Fibroblast of lung (primary cell): ENCODE measurements around the gene NXF3. TPM values are rescaled to one million over a fixed set of nuclear protein-coding genes. Genes with fewer than 3 reads are reported as not detected.
A peak's percentile ranks its signal among the peaks of the same experiment; 100 is the strongest.

Experiments used
- DNase-seq, 2 donors: peaks; one replicate each; pipeline versions ENCODE4 v3.0.0 to v3.0.0-alpha.2; 2010; ENCODE audit warnings: low read depth in 2 of 2
- H2AFZ ChIP-seq: 2 replicates; pipeline ENCODE4 v1.5.1; 2012; ENCODE audit warnings: low read length, control low read depth, inconsistent platforms
- H3K27ac ChIP-seq: 2 replicates; pipeline ENCODE4 v1.5.1; 2011; ENCODE audit warnings: low read length, control low read depth; ENCODE audit not compliant: insufficient read depth
- H3K27me3 ChIP-seq: 2 replicates; pipeline ENCODE4 v1.5.1; 2011; ENCODE audit warnings: mild to moderate bottlenecking, low read length; ENCODE audit not compliant: control insufficient read depth, insufficient read depth
- H3K36me3 ChIP-seq: 2 replicates; pipeline ENCODE4 v1.5.1; 2011; ENCODE audit warnings: low read length; ENCODE audit not compliant: control insufficient read depth, insufficient read depth
- H3K4me1 ChIP-seq: 2 replicates; pipeline ENCODE4 v1.5.1; 2011; ENCODE audit warnings: low read length; ENCODE audit not compliant: control insufficient read depth, insufficient read depth; ENCODE audit errors: extremely low read depth
- H3K4me2 ChIP-seq: 2 replicates; pipeline ENCODE4 v1.5.1; 2011; ENCODE audit warnings: low read length, control low read depth; ENCODE audit not compliant: insufficient read depth; ENCODE audit errors: extremely low read depth
- H3K4me3 ChIP-seq, 4 experiments: fragments of 200-600 bp in 1 of 4; sonication (generic) in 1 of 4; replicated peaks in 1 of 4; 2 replicates each; pipeline ENCODE4 v1.5.1; 2011 to 2016; ENCODE audit warnings: low read length in 4 of 4, low read depth in 3 of 4, mild to moderate bottlenecking in 3 of 4, control low read depth in 2 of 4, inconsistent platforms in 1 of 4, mixed read lengths in 1 of 4; ENCODE audit not compliant: insufficient read depth in 1 of 4; ENCODE audit errors: control extremely low read depth in 1 of 4
- H3K79me2 ChIP-seq: 2 replicates; pipeline ENCODE4 v1.5.1; 2012; ENCODE audit warnings: mild to moderate bottlenecking, low read length, inconsistent platforms; ENCODE audit not compliant: control insufficient read depth, insufficient read depth
- H3K9ac ChIP-seq: 2 replicates; pipeline ENCODE4 v1.5.1; 2011; ENCODE audit warnings: mild to moderate bottlenecking, low read length, control low read depth; ENCODE audit not compliant: insufficient read depth
- H3K9me3 ChIP-seq: 2 replicates; pipeline ENCODE4 v1.5.1; 2012; ENCODE audit warnings: low read depth, low read length; ENCODE audit not compliant: control insufficient read depth, insufficient read depth
- H4K20me1 ChIP-seq: 2 replicates; pipeline ENCODE4 v1.5.1; 2011; ENCODE audit warnings: low read length; ENCODE audit not compliant: control insufficient read depth, insufficient read depth; ENCODE audit errors: extremely low read depth
- EZH2 ChIP-seq: IDR thresholded peaks from 2 replicates; pipeline ENCODE4 v1.5.1; 2012; ENCODE audit warnings: low read length, control low read depth, mild to moderate bottlenecking; ENCODE audit errors: missing control alignments
- polyA plus RNA-seq, 2 donors: library from polyadenylated mRNA; depleted of rRNA in 1 of 2; stranded (reverse) in 1 of 2; unstranded in 1 of 2; fragments of >200 nt; gene quantifications; 2 replicates each; pipeline ENCODE4 v1.2.1, GENCODE V29; 2011 to 2012; ENCODE audit warnings: missing spikeins in 1 of 2
- total RNA-seq: library from RNA; depleted of rRNA; stranded (reverse); fragments of >200 nt; gene quantifications from 2 replicates; pipeline ENCODE4 v1.2.1, GENCODE V29; 2014
- TF ChIP-seq, protein P1 (sequence below), 2 donors: IDR thresholded peaks in 1 of 2; conservative IDR thresholded peaks in 1 of 2; 1 replicate in 1 of 2; 2 replicates in 1 of 2; pipeline ENCODE4 v1.5.1; 2011 to 2012; ENCODE audit warnings: low read length in 2 of 2, control low read depth in 1 of 2, inconsistent platforms in 1 of 2, low read depth in 1 of 2, mild to moderate bottlenecking in 1 of 2

The NXF3 gene
- total and polyA plus RNA-seq, 2 donors (not counting 1 experiment from before 2014, with no cell fraction given), result 0.54 TPM; not detected in 1

DNA sequence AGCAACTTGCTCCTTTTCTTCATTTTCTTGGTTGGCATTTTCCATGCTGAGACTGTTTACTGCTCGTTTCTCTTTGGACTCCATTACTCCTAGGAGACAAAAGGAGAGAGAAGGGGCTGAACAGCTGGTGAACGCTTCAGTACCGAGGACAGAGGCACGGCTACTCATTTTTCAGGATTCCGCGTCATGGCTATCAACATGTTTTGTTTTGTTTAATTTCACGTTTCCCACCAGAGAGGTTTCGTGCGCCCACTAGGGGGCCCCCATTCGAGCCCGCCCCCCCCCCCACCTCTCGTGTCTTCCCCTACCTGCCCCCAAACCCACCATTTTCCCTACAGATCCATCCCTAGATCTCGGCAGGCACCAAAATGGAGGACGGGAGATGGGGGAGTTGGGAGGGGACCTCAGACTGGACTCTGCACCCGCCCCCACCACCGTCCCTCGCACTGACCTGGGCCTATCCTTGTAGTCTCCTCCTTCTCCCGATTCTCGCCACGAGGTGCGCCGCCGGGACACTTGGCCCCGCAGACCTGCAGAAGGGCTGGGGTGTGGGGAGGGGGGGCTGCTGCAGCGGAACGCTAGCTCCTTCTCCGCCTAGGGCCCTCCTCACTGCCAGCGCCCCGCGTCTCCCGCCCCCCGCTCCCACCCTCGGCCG is 29.6 kb downstream of the NXF3 start:
- H3K27ac ChIP-seq, result no peak overlapping the region
- H4K20me1 ChIP-seq, result no peaks in the 10 kb centered on the region
- H3K9ac ChIP-seq, result no peak overlapping the region
- no peaks in the 10 kb centered on the region for H3K9me3 ChIP-seq
- H3K27me3 ChIP-seq, result no peaks in the 10 kb centered on the region
- H3K36me3 ChIP-seq, result no peaks in the 10 kb centered on the region
- H3K4me3 ChIP-seq, result peak overlapping the region in 2 of 4 experiments; percentile 10 to 28
- H3K4me1 ChIP-seq, result no peaks in the 10 kb centered on the region
- DNase-seq, result peak; percentile 26 to 29
- no peak for TF ChIP-seq EZH2
- H3K79me2 ChIP-seq, result no peaks in the 10 kb centered on the region
- H3K4me2 ChIP-seq, result no peak overlapping the region
- H2AFZ ChIP-seq, result no peak overlapping the region

DNA sequence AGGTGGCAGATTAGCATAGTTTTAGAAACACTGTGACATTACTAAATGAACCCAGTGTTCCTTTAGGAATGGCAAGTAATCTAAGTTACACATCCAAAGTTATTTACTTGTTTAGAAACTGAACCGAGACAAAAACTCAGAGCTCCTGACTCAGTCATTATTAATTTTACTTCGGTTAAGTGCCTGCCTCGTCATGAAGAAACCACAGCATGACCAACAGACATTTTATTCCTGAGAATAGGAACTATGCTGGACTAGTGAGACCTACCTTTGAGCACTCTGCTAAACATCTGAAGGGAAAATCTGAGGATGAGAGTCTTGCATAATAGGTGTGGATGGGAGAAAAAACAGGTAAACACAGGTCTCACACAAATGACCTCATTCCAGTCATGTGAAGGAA is 31.5 kb downstream of the NXF3 start:
- Histone ChIP-seq H3K4me2 (no peak overlapping the region), H3K4me1 (no peaks in the 10 kb centered on the region), H3K27me3 (no peaks in the 10 kb centered on the region), H2AFZ (no peak overlapping the region), H3K4me3 (no peak overlapping the region), H4K20me1 (no peaks in the 10 kb centered on the region), H3K27ac (no peak overlapping the region), H3K36me3 (no peaks in the 10 kb centered on the region), H3K79me2 (no peaks in the 10 kb centered on the region), H3K9ac (no peak overlapping the region), H3K9me3 (no peaks in the 10 kb centered on the region)
- TF ChIP-seq, protein P1, sequence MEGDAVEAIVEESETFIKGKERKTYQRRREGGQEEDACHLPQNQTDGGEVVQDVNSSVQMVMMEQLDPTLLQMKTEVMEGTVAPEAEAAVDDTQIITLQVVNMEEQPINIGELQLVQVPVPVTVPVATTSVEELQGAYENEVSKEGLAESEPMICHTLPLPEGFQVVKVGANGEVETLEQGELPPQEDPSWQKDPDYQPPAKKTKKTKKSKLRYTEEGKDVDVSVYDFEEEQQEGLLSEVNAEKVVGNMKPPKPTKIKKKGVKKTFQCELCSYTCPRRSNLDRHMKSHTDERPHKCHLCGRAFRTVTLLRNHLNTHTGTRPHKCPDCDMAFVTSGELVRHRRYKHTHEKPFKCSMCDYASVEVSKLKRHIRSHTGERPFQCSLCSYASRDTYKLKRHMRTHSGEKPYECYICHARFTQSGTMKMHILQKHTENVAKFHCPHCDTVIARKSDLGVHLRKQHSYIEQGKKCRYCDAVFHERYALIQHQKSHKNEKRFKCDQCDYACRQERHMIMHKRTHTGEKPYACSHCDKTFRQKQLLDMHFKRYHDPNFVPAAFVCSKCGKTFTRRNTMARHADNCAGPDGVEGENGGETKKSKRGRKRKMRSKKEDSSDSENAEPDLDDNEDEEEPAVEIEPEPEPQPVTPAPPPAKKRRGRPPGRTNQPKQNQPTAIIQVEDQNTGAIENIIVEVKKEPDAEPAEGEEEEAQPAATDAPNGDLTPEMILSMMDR (conservative IDR thresholded peaks at IDR 0.05 in 1 of 2, IDR thresholded peaks at IDR 0.05 in 1 of 2; ENCODE audit: low read depth in 1 of 2, low read length in 2 of 2), result no peak
- no peak for TF ChIP-seq EZH2
- no peak for DNase-seq

DNA sequence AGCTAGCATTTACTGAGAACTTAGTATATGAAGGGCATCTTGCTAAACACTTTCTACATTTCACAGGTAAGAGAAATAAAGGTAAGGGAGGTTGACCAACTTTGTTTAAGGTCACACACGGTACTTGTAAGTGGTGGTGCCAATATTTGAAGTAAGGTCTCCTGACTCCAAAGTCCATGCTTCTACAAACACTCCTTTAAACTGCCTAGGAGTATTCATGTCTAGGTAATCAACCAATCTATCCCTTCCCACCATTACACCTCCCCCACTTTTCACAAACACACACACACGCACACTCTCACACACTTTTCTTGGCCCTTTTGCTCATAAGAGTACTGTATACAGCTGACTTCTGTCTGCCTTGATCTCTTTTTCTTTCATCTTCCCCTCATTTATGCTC is 36.0 kb downstream of the NXF3 start:
- H3K27ac ChIP-seq, result no peak overlapping the region
- no peak overlapping the region for H3K9ac ChIP-seq
- H3K4me1 ChIP-seq, result no peaks in the 10 kb centered on the region
- H3K27me3 ChIP-seq, result no peaks in the 10 kb centered on the region
- H3K79me2 ChIP-seq, result no peaks in the 10 kb centered on the region
- no peak for TF ChIP-seq EZH2
- TF ChIP-seq, protein P1 (conservative IDR thresholded peaks at IDR 0.05 in 1 of 2, IDR thresholded peaks at IDR 0.05 in 1 of 2; ENCODE audit: low read depth in 1 of 2, low read length in 2 of 2), result no peak
- H3K36me3 ChIP-seq, result no peaks in the 10 kb centered on the region
- DNase-seq, result no peak
- no peak overlapping the region for H2AFZ ChIP-seq
- H3K4me3 ChIP-seq, result no peak overlapping the region
- H4K20me1 ChIP-seq, result no peaks in the 10 kb centered on the region
- no peaks in the 10 kb centered on the region for H3K9me3 ChIP-seq
- no peak overlapping the region for H3K4me2 ChIP-seq
